Kidney capillary endothelial cell (primary cell): ENCODE data around the gene INO80E.

Experiments used
- DNase-seq: peaks from one replicate; pipeline ENCODE4 v3.0.0-alpha.2; 2018; ENCODE audit warnings: low spot score

The INO80E gene

DNA sequence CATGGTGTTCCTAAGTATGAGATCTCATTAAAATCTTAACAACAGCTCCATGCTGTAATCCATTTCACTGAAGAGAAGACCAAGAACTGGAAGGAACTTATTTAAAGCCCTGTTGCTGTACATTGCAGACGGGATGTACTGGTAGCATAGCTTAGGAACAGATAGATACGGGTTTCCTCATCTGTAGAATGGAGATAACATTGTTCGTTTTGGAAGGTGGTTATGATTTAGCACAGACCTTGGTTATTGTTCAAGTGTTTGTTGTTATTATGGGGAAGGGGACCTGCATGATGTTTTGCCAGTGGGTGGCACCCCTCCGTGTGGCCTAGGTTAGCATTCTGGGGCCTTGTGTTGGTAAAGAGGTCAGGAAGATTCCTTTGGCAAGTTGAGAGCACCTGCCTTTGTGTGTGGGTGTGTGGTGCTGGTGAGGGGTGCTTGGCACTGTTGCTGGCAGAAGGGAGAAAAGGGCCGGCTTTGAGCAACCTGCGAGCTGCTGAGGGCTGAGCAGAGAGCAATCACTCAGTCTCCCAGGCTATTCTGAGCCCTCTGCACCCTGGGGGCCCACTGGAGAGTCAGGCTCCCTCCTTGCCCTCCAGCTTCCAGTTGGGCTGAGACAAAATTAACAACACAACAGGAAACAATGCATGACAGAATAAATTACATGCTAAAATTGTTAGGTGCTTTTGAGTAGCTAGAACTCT lies 20.1 kb upstream of the INO80E start:
- DNase-seq: no peak

- peak; percentile 52 for DNase-seq
Observed at GRCh38 chr16:29977063-29977825, 18.8 kb upstream of the INO80E start.

DNA sequence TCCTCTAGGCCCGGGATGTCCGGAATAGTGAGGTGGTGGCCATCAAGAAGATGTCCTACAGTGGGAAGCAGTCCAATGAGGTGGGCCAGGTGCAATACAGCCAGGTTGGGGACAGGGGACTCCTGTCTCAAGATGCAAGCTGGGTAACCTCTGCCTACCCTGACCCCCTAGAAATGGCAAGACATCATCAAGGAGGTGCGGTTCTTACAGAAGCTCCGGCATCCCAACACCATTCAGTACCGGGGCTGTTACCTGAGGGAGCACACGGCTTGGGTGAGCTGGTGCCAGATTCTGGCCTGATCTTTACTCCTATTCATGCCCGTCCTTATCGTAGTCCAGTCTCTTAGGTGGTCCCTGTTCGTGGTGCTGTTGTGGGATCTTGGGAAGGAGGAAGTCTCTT lies 18.0 kb upstream of the INO80E start:
- DNase-seq: no peak

GRCh38 chr16:29978564-29979270 lies 17.3 kb upstream of the INO80E start:
- DNase-seq: no peak

DNA sequence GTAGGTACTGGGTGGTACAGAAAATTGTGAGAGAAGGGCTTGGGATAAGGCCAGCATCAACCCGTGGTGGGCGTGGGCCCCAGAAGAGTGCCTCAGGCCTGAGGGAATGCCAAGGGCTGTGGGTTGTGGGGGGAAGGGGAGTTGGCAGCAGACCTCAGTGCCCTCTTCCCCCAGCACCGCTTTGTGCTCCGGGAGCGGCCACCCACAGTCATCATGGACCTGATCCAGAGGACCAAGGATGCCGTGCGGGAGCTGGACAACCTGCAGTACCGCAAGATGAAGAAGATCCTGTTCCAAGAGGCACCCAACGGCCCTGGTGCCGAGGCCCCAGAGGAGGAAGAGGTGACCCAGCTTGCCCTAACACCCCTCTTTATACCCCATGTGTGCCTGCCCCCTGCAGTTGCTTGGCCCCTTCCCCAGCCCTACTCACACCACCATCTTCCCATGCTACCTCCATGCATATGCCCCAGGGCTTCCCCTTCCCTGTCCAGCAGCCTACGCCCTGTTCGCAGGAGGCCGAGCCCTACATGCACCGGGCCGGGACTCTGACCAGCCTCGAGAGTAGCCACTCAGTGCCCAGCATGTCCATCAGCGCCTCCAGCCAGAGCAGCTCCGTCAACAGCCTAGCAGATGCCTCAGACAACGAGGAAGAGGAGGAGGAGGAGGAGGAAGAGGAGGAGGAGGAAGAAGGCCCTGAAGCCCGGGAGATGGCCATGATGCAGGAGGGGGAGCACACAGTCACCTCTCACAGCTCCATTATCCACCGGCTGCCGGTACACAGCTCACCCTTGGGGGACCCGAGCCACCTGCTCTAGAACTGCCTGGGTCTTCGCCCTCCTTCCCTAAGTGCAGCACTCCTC lies 13.3 kb upstream of the INO80E start:
- DNase-seq: no peak

DNA sequence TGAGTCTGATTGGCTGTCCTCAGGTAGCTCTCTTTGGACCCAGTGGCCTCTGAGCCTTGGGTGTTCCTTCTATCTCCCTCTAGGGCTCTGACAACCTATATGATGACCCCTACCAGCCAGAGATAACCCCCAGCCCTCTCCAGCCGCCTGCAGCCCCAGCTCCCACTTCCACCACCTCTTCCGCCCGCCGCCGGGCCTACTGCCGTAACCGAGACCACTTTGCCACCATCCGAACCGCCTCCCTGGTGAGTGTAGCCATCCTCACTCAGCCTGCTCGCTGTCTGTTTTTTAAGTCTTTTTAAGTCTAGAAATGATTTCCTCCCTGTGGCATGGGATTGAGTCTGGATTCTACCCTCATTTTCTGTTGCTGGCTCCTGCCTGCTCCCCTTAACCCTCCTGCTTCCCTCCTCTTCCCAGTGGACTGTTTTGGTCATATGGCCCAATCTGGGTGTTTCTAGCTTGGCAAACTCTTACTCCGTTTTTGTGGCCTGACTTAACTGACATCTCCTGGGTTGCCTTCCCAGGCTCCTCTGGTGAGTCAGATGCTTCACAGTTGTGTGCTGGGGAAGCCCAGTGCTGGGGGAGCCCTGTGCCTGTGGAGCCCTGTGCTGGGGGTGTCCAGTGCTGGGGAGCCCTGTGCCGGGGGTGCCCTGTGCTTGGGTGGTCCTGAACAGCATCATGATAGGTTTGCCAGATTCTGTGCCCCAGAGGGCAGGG lies 12.5 kb upstream of the INO80E start:
- no peak for DNase-seq

GRCh38 chr16:29984137-29984763 lies 11.8 kb upstream of the INO80E start:
- DNase-seq: no peak

DNA sequence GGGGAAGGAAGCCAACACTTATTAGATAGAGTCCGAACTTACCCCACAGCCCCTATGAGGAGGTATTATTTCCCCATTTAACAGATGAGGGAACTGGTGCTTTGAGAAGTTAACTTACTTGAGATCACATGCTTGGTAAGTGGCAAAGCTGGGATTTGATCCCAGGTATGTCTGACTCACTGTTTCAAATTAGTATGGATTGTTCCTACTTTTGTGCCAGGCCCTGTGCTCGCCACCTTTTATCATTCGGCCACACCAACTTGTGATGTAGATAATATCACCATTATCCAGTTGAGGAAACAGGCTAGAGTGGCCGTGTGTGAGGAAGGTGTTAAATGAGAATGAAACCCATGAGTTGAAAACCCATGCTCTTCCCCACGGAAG lies 11.3 kb upstream of the INO80E start:
- DNase-seq: no peak

GRCh38 chr16:29985271-29985811 lies 10.7 kb upstream of the INO80E start:
- no peak for DNase-seq

GRCh38 chr16:29986231-29986630 lies 9.8 kb upstream of the INO80E start:
- DNase-seq: no peak

DNA sequence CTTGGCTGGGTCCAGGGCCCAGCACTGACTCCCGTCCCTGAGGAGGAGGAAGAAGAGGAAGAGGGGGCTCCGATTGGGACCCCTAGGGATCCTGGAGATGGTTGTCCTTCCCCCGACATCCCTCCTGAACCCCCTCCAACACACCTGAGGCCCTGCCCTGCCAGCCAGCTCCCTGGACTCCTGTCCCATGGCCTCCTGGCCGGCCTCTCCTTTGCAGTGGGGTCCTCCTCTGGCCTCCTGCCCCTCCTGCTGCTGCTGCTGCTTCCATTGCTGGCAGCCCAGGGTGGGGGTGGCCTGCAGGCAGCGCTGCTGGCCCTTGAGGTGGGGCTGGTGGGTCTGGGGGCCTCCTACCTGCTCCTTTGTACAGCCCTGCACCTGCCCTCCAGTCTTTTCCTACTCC lies 9.1 kb upstream of the INO80E start:
- DNase-seq: no peak

DNA sequence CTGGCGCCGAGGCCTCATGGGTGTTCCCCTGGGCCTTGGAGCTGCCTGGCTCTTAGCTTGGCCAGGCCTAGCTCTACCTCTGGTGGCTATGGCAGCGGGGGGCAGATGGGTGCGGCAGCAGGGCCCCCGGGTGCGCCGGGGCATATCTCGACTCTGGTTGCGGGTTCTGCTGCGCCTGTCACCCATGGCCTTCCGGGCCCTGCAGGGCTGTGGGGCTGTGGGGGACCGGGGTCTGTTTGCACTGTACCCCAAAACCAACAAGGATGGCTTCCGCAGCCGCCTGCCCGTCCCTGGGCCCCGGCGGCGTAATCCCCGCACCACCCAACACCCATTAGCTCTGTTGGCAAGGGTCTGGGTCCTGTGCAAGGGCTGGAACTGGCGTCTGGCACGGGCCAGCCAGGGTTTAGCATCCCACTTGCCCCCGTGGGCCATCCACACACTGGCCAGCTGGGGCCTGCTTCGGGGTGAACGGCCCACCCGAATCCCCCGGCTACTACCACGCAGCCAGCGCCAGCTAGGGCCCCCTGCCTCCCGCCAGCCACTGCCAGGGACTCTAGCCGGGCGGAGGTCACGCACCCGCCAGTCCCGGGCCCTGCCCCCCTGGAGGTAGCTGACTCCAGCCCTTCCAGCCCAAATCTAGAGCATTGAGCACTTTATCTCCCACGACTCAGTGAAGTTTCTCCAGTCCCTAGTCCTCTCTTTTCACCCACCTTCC lies 8.5 kb upstream of the INO80E start:
- no peak for DNase-seq

DNA sequence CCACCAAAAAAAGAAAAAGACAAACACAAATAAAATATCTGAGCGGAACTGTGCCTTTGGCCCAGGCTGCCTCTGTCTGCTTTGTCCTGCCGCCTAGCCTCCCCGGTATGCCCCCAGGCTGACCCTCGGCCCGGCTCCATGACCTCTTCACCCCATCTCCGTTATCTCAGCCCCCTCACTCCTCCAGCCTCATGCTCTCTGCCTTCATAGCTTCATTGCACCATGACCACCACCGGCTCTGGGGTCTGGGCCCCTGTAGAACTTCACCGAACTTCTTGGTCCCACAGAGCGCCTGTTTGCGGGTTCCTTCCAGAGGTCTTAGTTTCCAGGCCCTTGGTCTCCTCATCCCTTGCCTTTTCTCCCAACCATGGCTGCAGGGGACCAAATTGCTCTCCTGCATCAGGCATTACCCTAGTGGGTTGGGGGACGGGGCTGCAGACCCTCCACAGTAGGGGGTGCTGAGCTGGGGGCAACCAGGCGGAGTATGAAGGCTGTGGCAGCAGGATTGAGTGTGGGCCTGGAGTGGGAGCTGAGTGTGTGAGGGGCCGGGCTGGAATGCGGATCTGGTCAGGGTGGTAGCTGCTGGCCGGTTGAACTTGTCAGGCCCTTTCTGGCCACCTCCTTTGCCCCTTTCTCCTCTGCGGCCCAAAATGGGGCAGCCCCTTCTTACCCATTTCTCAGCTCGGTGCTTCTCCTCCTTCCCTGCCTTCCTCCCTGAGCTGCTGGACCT lies 7.5 kb upstream of the INO80E start:
- DNase-seq: no peak

- DNase-seq: no peak
Observed at GRCh38 chr16:29989111-29989858, 6.8 kb upstream of the INO80E start.

- no peak for DNase-seq
Observed at GRCh38 chr16:29990034-29990433, 6.0 kb upstream of the INO80E start.

- no peak for DNase-seq
Observed at GRCh38 chr16:29990883-29991570, 5.0 kb upstream of the INO80E start.

GRCh38 chr16:29991571-29991904 lies 4.5 kb upstream of the INO80E start:
- DNase-seq: no peak

- DNase-seq: no peak
Observed at GRCh38 chr16:29992344-29992967, 3.6 kb upstream of the INO80E start.
